ENCODE measurements around the gene KIRREL3.

The KIRREL3 gene

GRCh38 chr11:126658306-126659056 lies 342.1 kb downstream of the KIRREL3 start:
- DNase-seq, result no peak

DNA sequence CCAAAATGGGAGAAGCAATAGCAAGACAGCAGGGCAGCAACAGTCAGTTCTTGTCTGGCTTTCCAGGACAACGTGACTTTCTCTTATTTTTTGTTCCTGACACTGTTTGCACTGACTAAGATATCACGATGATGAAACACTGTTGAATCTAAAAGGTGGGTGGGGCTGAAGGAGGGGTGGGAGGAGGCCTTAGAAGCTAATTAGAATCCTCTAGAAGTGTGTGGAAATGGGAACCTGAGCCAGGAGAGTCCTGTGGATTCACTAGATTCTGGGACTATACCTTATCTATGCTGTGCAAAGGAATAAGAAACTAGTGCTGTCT lies 344.8 kb downstream of the KIRREL3 start:
- DNase-seq, result no peak

GRCh38 chr11:126654886-126655806 lies 345.4 kb downstream of the KIRREL3 start:
- no peak for DNase-seq

DNA sequence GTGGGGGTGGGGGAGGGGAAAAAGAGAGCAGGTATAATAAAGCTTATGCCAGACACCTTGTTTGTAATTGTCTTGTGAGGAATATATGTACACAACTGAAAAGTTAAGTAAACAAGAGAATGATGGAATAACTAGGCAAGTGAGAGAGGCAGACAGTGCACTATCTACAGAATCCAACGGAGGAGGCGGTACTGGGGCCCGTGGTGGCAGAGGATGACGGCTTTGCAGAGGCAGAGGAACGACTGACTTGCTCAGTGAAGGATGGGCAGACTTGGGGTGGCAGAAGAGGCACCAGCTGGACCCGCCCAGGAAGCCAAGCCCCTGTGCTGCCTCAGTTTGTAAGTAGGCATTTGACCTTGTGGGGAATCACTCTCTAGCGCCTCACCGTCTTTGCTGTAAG lies 347.5 kb downstream of the KIRREL3 start:
- DNase-seq, result no peak

GRCh38 chr11:126647735-126648134 lies 352.8 kb downstream of the KIRREL3 start:
- DNase-seq, result no peak

DNA sequence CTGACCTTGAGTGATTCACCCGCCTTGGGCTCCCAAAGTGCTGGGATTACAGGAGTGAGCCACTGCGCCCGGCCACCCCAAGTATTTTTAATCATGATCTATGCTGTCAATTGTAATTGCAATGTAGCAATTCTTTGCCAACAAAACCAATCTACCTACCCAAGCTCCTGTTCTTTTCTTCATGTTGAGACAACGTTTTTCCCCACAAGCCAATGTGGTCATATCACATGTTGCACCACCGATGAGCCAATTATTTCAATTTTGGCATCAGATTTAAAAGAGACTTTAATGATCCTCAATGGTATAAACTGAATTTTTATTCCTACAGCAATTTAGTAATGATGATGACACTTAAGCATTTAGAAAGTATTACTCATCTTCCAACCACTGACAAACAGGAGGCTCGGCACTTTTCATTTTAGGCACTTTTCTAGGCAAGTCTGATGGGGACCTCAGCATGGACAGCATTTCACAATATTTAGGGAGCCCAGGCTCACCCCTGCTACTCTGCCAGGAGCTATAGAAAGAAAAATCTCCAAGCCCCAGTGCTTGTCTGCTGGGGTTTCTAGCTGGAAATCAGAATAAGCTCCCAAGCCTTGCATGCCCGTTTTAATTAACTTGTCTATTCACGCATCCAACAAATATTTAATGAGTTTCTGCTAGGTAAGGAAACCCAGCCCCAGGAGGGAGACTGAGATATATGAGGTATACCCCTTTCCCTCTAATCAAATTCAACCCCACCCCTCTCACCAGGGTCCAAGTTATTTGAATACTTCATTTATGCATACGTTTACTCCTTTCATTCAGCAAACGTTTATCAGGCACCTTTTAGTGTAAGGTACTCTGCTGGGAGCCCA lies 353.6 kb downstream of the KIRREL3 start:
- no peak for DNase-seq

- no peak for DNase-seq
These were observed 355.4 kb downstream of the KIRREL3 start for GRCh38 chr11:126645186-126645585.

- DNase-seq, result no peak
These were observed 360.4 kb downstream of the KIRREL3 start for GRCh38 chr11:126640186-126640585.

DNA sequence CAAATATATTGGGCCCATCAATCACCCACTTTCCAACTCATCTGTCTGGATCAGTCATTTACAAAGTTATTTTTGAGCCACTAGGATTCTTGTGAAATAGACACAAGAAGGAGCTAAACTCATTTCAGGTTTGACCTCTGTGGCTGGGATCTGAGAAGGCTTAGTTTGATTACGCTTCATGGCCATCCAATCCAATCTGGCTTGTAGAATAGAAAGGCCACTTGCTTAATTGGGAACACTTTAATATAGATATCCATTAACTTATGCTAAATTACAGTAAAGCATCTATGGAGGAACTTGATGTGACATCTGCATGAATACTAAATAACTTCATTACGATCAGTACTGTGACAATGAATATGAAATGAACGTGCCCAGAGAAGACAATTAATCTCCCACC lies 360.9 kb downstream of the KIRREL3 start:
- no peak for DNase-seq

DNA sequence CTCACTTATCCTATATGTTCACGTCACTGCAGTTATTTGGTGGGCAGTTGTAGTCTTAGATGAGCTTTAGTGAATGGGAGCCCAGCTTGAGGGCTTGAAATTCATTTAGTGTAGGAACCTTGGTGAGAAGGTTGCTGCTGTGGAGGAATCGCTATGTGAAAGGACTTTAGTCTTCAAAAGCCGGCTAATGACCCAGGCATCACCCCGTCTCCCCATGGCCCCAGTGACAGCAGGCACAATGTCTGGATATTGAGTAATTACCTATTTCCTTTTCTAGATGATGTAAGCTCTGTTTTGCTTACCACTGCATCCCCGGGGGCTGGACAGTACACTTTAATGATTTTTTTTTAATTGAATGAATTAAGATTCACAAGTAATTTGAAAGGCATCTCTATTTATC lies 361.9 kb downstream of the KIRREL3 start:
- DNase-seq, result no peak

GRCh38 chr11:126637795-126638175 lies 362.8 kb downstream of the KIRREL3 start:
- DNase-seq, result no peak

- no peak for DNase-seq
These were observed 363.4 kb downstream of the KIRREL3 start for GRCh38 chr11:126636911-126637794.

GRCh38 chr11:126635511-126635910 lies 365.1 kb downstream of the KIRREL3 start:
- no peak for DNase-seq

- DNase-seq, result no peak
These were observed 365.6 kb downstream of the KIRREL3 start for GRCh38 chr11:126634963-126635362.

DNA sequence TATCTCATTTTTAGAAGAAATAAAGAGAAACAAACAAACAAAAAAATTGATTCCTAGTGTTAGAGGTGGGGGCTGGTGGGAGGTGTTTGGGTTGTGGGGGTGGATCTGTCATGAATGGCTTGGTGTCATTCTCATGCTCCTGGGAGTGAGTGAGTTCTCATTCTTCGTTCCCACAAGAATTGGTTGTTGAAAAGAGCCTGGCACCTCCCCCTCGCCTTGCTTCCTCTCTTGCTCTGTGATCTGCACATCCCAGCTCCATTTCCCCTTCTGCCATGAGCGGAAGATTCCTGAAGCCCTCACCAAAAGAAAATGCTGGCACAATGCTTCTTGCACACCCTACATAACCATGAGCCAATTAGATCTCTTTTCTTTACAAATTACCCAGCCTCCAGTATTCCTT lies 367.2 kb downstream of the KIRREL3 start:
- no peak for DNase-seq

DNA sequence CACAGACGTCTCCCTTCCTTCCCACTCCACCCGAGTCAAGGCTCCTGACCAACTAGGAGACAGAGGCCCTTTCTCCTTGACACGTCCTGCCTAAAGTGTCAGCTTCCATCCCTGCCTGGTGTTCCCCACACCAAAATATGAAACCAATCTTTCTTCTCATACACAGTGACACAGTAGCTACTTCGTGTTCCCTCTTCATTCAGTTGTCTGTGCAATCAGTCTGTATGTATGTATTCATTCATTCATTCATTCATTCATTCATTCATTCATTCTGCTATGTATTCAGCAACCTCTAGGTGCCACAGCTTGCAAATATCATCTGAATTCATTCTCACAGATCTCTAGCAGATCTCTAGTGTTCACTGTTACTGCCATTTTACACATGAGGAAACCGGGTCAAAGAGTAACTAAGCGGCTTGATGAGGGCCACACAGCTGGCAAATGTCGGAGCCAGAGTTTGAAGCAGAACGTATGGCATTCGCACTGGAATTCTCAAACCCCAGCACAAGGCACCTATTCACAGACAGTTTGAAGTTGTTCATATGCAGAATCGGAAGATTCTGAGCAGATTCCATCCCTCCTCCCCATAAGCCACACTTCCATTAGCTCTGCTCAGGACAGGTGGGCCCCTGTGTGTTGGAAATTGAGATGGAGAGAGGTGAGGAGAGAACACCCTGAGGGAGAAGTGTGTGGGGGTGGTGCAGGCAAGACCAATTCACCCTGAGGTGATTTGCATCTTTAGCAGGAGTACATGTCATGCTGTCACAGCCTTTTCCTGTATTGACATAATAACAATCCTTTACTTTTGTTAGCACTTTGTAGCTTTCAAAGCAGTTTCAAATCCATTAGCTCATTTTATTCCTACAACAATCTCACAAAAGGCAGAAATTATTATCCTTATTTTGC lies 369.4 kb downstream of the KIRREL3 start:
- no peak for DNase-seq

- DNase-seq, result no peak
These were observed 370.1 kb downstream of the KIRREL3 start for GRCh38 chr11:126630488-126630887.

- DNase-seq, result no peak
These were observed 371.6 kb downstream of the KIRREL3 start for GRCh38 chr11:126628790-126629621.

GRCh38 chr11:126628450-126628789 lies 372.1 kb downstream of the KIRREL3 start:
- DNase-seq, result no peak

- DNase-seq, result no peak
These were observed 373.1 kb downstream of the KIRREL3 start for GRCh38 chr11:126627421-126627820.

Data from CD4-positive, alpha-beta T cell treated with Interferon gamma for 1 hour (primary cell).